HG02973 (cell line): ENCODE measurements around the gene AIMP1.
A peak's percentile ranks its signal among the peaks of the same experiment; 100 is the strongest.

Experiments used
- ATAC-seq: cut with Tn5 transposase; IDR thresholded peaks from one replicate; pipeline ENCODE4 v1.9.1; 2021; ENCODE audit warnings: moderate library complexity; ENCODE audit not compliant: unreplicated experiment

AIMP1 gene

GRCh38 chr4:106315968-106316772, at the start of gene AIMP1, which contains the start of gene TBCK:
Gene AIMP1 (plus strand): TSS chr4:106316550. CDS start chr4:106325010, 8,460 bp downstream.
Gene TBCK (minus strand): TSS chr4:106316209. CDS start chr4:106308960, 7,249 bp downstream.
- ATAC-seq, result peak; percentile 83

- no peak for ATAC-seq
These were observed 47.6 kb upstream of the AIMP1 start for GRCh38 chr4:106268786-106269185.

GRCh38 chr4:106269711-106270110, 46.6 kb upstream of the AIMP1 start:
- ATAC-seq, result no peak

- no peak for ATAC-seq
These were observed 45.6 kb upstream of the AIMP1 start for GRCh38 chr4:106270736-106271135.

- no peak for ATAC-seq
These were observed 42.5 kb upstream of the AIMP1 start for GRCh38 chr4:106273831-106274230.

GRCh38 chr4:106277140-106277675, 39.1 kb upstream of the AIMP1 start:
- no peak for ATAC-seq

- ATAC-seq, result no peak
These were observed 32.1 kb upstream of the AIMP1 start for GRCh38 chr4:106284227-106284626.

- ATAC-seq, result no peak
These were observed 29.7 kb upstream of the AIMP1 start for GRCh38 chr4:106286611-106287010.

- no peak for ATAC-seq
These were observed 28.9 kb upstream of the AIMP1 start for GRCh38 chr4:106287353-106287969.

- no peak for ATAC-seq
These were observed 26.6 kb upstream of the AIMP1 start for GRCh38 chr4:106289737-106290136.

GRCh38 chr4:106291678-106292077, 24.7 kb upstream of the AIMP1 start:
- ATAC-seq, result no peak

- ATAC-seq, result no peak
These were observed 22.3 kb upstream of the AIMP1 start for GRCh38 chr4:106294062-106294461.

- ATAC-seq, result no peak
These were observed 18.9 kb upstream of the AIMP1 start for GRCh38 chr4:106297245-106298035.

- ATAC-seq, result no peak
These were observed 16.4 kb upstream of the AIMP1 start for GRCh38 chr4:106299977-106300376.

- ATAC-seq, result no peak
These were observed 14.8 kb upstream of the AIMP1 start for GRCh38 chr4:106301393-106302061.

- no peak for ATAC-seq
These were observed 14.3 kb upstream of the AIMP1 start for GRCh38 chr4:106302062-106302438.

- no peak for ATAC-seq
These were observed 12.6 kb upstream of the AIMP1 start for GRCh38 chr4:106303548-106304281.

GRCh38 chr4:106304632-106305031, 11.7 kb upstream of the AIMP1 start:
- ATAC-seq, result no peak

- no peak for ATAC-seq
These were observed 10.8 kb upstream of the AIMP1 start for GRCh38 chr4:106305435-106306055.

- ATAC-seq, result no peak
These were observed 9.8 kb upstream of the AIMP1 start for GRCh38 chr4:106306561-106306960.
